HepG2 (cell line): Measurements from ENCODE around the gene HS2ST1. TPM values are rescaled to one million over a fixed set of nuclear protein-coding genes. Genes with fewer than 3 reads are reported as not detected.
"Not testable (repeated sequence)": the region's sequence is repeated elsewhere in the genome, so short reads cannot be mapped to it uniquely, and the experiment has no call there.

Experiments
- ATAC-seq: fragments of 200-7000 bp; cut with Tn5 transposase; 3 replicates; pipeline ENCODE4 v1.9.1; 2020; ENCODE audit warnings: mild to moderate bottlenecking, moderate library complexity
- BruUV-seq: library from RNA; stranded (reverse); fragments of 400-500 nt; replicated peaks from 2 replicates; lab custom pipeline; 2021; lab: Mats Ljungman, UMichigan
- CTCF ChIA-PET: fragments of 300-600 bp; formaldehyde crosslinking; extraction: SDS; loops from one replicate; lab custom pipeline; 2021; ENCODE audit warnings: low total read pairs, inconsistent platforms, low intra/inter-chr PET ratio; lab: Yijun Ruan, JAX
- POLR2A ChIA-PET: fragments of 350-600 bp; sonication (Branson Sonifier 250); formaldehyde crosslinking; loops from one replicate; lab custom pipeline; 2020; ENCODE audit warnings: antibody characterized with exemption, inconsistent platforms; lab: Yijun Ruan, JAX
- DNase-seq: peaks from one replicate; pipeline ENCODE4 v3.0.0-alpha.2; 2015; ENCODE audit warnings: low spot score
- FAIRE-seq: peaks from 3 replicates; lab custom pipeline; 2011; peaks lifted over from hg19 to GRCh38; lab: Jason Lieb, UNC
- H2AFZ ChIP-seq: one replicate; pipeline ENCODE4 v1.6.1; 2011; ENCODE audit warnings: low read length, inconsistent platforms
- H3K27ac ChIP-seq: fragments of 300-600 bp; 3 replicates; pipeline ENCODE4 v1.8.0; 2011; ENCODE audit warnings: mixed run types, mild to moderate bottlenecking, mixed read lengths, low read length, inconsistent platforms; ENCODE audit not compliant: insufficient read depth; ENCODE audit errors: extremely low read length
- H3K27me3 ChIP-seq, 2 experiments: fragments of 200-600 bp in 1 of 2; 2 replicates in 1 of 2; 3 replicates in 1 of 2; pipeline versions ENCODE4 v1.6.0 to v1.8.0; 2011; ENCODE audit warnings: low read length in 2 of 2, mild to moderate bottlenecking in 2 of 2, moderate library complexity in 2 of 2, inconsistent platforms in 1 of 2; ENCODE audit not compliant: insufficient read depth in 2 of 2, control insufficient read depth in 1 of 2
- H3K36me3 ChIP-seq, 2 experiments: fragments of 200-600 bp in 1 of 2; replicated peaks in 1 of 2; 2 replicates in 1 of 2; 3 replicates in 1 of 2; pipeline versions ENCODE4 v1.5.1 to v1.8.0; 2011; ENCODE audit warnings: low read length in 2 of 2, inconsistent platforms in 1 of 2; ENCODE audit not compliant: insufficient read depth in 2 of 2, control insufficient read depth in 1 of 2
- H3K4me1 ChIP-seq: 2 replicates; pipeline ENCODE4 v1.5.1; 2012; ENCODE audit warnings: low read length, inconsistent platforms; ENCODE audit not compliant: insufficient read depth
- H3K4me2 ChIP-seq: 2 replicates; pipeline ENCODE4 v1.6.0; 2011; ENCODE audit warnings: low read depth, low read length, inconsistent platforms
- H3K4me3 ChIP-seq, 3 experiments: fragments of 200-600 bp in 1 of 3; sonication (generic), shearing (Covaris generic) in 1 of 3; replicated peaks in 1 of 3; 2 replicates each; pipeline ENCODE4 v1.5.1; 2011 to 2016; ENCODE audit warnings: low read length in 3 of 3, inconsistent platforms in 2 of 3, low read depth in 2 of 3, mild to moderate bottlenecking in 2 of 3, control low read depth in 1 of 3, mixed read lengths in 1 of 3; ENCODE audit not compliant: insufficient read depth in 1 of 3
- H3K79me2 ChIP-seq: one replicate; pipeline ENCODE4 v1.6.1; 2011; ENCODE audit warnings: low read length, inconsistent platforms; ENCODE audit not compliant: insufficient read depth
- H3K9ac ChIP-seq: 2 replicates; pipeline ENCODE4 v1.6.0; 2011; ENCODE audit warnings: mild to moderate bottlenecking, low read depth, low read length, inconsistent platforms; ENCODE audit not compliant: insufficient read depth
- H3K9me3 ChIP-seq: 2 replicates; pipeline ENCODE4 v1.5.1; 2012; ENCODE audit warnings: mild to moderate bottlenecking, low read length
- H4K20me1 ChIP-seq: 2 replicates; pipeline ENCODE4 v1.6.0; 2011; ENCODE audit warnings: inconsistent platforms, mild to moderate bottlenecking, low read length, moderate library complexity; ENCODE audit not compliant: insufficient read depth
- ESRRA ChIP-seq: sonication (generic); formaldehyde crosslinking; IDR thresholded peaks from 2 replicates; pipeline ENCODE4 v1.5.1; 2020; ENCODE audit warnings: mild to moderate bottlenecking, low read depth, missing genetic modification reagents
- NFE2L1 ChIP-seq: sonication (generic); formaldehyde crosslinking; IDR thresholded peaks from 2 replicates; pipeline ENCODE4 v1.4.0; 2020; ENCODE audit warnings: missing genetic modification reagents, mild to moderate bottlenecking, borderline replicate concordance
- PITX1 ChIP-seq: sonication (generic); formaldehyde crosslinking; IDR thresholded peaks from 2 replicates; pipeline ENCODE4 v1.5.1; 2020; ENCODE audit warnings: mild to moderate bottlenecking, missing genetic modification reagents
- SMARCC2 ChIP-seq: fragments of 450-650 bp; IDR thresholded peaks from 2 replicates; pipeline ENCODE4 v1.6.1; 2017; ENCODE audit warnings: antibody characterized with exemption, mild to moderate bottlenecking
- ZNF121 ChIP-seq: sonication (generic); formaldehyde crosslinking; IDR thresholded peaks from 2 replicates; pipeline ENCODE4 v1.5.0; 2020; ENCODE audit warnings: mild to moderate bottlenecking, missing genetic modification reagents
- ZNF354B ChIP-seq: sonication (generic); formaldehyde crosslinking; IDR thresholded peaks from 2 replicates; pipeline ENCODE4 v1.8.0; 2022; ENCODE audit warnings: mild to moderate bottlenecking, missing genetic modification reagents
- WGBS: methylation state at CpG from one replicate; pipeline ENCODE4 v1.1.6; 2017; ENCODE audit warnings: low lambda C conversion rate; 5-methylcytosine and 5-hydroxymethylcytosine counted together
- in situ Hi-C: cut with HindIII; loops from 2 replicates; pipeline ENCODE4 v1.10.0; 2017; ENCODE audit warnings: low pct_unique_long_range_greater_than_20kb; ENCODE audit not compliant: extremely low pct_ligation_motif_present
- intact Hi-C: fragments of 100-400 bp; cut with micrococcal nuclease; formaldehyde crosslinking; loops from one replicate; pipeline ENCODE4 v1.10.0; 2022; ENCODE audit not compliant: unreplicated experiment
- polyA plus RNA-seq, 8 experiments: library from polyadenylated mRNA; depleted of rRNA in 3 of 8; stranded (reverse) in 7 of 8; unstranded in 1 of 8; fragments of >200 nt; fragmentation: Illumina TruSeq in 4 of 8; extraction: Trizol in 4 of 8; gene quantifications; 2 replicates each; pipeline versions ENCODE4 v1.2.1 to v1.2.3, GENCODE V29; 2011 to 2016; ENCODE audit warnings: low read depth in 4 of 8, missing spikeins in 1 of 8, mixed read lengths in 1 of 8; ENCODE audit not compliant: insufficient read depth in 1 of 8
- total RNA-seq, 5 experiments: library from RNA; depleted of rRNA; stranded (reverse); fragments of >200 nt; fragmentation: Illumina TruSeq; extraction: Trizol; gene quantifications; 2 replicates each; pipeline ENCODE4 v1.2.3, GENCODE V29; 2016; ENCODE audit warnings: low read depth in 1 of 5
- TF ChIP-seq, protein P1 (sequence below): sonication (generic); formaldehyde crosslinking; IDR thresholded peaks from 2 replicates; pipeline ENCODE4 v1.4.0; 2020; ENCODE audit warnings: mild to moderate bottlenecking, missing genetic modification reagents

The HS2ST1 gene
- total and polyA plus RNA-seq, 2 of the 13 experiments (the other 11 are each of a cell fraction or from before 2014, with no cell fraction given), result 22.1 to 58.7 TPM

DNA sequence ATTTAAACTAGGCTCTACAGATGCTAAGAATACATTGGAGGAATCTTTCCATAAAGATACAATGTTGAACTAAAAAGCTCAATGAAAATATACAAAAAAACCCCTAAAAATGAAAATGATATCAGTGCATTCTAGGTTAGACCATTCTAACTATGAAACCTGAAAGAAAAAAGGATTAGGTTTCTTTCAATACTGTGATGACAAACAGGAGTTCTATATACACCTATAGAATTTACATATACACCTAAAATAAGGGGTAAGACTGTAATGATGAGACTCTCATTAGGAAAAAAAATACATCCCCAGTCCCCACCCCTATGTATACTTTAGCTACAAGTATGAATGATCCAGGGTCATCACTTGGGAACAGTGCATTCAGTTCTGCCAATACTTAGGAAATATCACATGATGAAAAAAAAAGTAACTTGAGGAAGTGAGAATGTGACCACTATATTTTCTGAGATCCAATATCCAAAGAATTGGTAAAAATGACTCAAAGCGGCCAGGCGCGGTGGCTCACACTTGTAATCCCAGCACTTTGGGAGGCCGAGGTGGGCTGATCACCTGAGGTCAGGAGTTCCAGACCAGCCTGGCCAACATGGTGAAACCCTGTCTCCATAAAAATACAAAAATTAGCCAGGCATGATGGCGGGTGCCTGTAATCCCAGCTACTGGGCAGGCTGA lies 26.8 kb upstream of the HS2ST1 start (continued):
- TF ChIP-seq ZNF354B (CRISPR knock-in tag) (no peak), SMARCC2 (no peak), PITX1 (no peak), ZNF121 (CRISPR knock-in tag) (no peak), ESRRA (CRISPR knock-in tag) (no peak)
- TF ChIP-seq, protein P1, sequence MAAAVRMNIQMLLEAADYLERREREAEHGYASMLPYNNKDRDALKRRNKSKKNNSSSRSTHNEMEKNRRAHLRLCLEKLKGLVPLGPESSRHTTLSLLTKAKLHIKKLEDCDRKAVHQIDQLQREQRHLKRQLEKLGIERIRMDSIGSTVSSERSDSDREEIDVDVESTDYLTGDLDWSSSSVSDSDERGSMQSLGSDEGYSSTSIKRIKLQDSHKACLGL (CRISPR knock-in tag), result no peak

DNA sequence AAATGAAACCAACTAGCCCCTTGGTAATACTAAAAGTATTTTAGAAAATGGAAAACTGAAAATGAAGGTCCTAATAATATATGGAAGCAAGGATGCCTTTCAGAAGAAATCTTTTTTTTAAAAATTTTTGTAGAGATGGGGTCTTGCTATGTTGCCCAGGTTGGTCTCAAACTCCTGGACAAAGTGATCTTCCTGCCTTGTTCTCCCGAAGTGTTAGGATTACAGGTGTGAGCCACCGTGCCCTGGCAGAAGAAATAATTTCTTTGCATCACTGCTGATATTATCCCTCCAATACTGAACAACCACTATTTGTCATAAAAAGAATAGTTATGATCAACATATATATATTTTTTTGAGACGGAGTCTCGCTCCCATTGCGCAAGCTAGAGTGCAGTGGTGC lies 26.1 kb upstream of the HS2ST1 start:
- Histone ChIP-seq H3K36me3 (peaks cover 2 to 16% of the 10 kb centered on the region in 2 experiments; a peak in 4 of 5 replicates), H4K20me1 (no peaks in the 10 kb centered on the region), H3K9ac (no peak overlapping the region), H2AFZ (no peak overlapping the region), H3K27ac (no peak overlapping the region)
- FAIRE-seq, result no peak
- in situ Hi-C loops, result no loop called here
- POLR2A ChIA-PET, result no interaction called here
- no peak for TF ChIP-seq NFE2L1 (CRISPR knock-in tag)
- 0 out of 2 replicates have a peak, but pooled peaks have one; percentile 18 for TF ChIP-seq ZNF121 (CRISPR knock-in tag)
- TF ChIP-seq, all 625 proteins: peak for 1
- H3K9me3 ChIP-seq, result no peaks in the 10 kb centered on the region
- no peak overlapping the region for H3K4me3 ChIP-seq
- H3K4me1 ChIP-seq, result no peaks in the 10 kb centered on the region
- 98% methylated on average over 5 of the region's 5 CpGs for WGBS
- no TSS peak for BruUV-seq
- CTCF ChIA-PET, result no interaction called here
- ATAC-seq, result no peak
- no peaks in the 10 kb centered on the region for H3K27me3 ChIP-seq
- no peak overlapping the region for H3K4me2 ChIP-seq
- no peaks in the 10 kb centered on the region for H3K79me2 ChIP-seq
- intact Hi-C loops, result no loop called here
- no peak for DNase-seq

DNA sequence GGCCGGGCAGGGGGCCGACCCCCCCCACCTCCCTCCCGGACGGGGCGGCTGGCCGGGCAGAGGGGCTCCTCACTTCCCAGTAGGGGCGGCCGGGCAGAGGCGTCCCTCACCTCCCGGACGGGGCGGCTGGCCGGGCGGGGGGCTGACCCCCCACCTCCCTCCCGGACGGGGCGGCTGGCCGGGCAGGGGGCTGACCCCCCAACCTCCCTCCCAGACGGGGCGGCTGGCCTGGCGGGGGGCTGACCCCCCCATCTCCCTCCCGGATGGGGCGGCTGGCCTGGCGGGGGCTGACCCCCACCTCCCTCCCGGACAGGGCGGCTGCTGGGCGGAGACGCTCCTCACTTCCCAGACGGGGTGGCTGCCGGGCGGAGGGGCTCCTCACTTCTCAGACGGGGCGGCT lies 15.0 kb upstream of the HS2ST1 start:
- H4K20me1 ChIP-seq, POLR2A ChIA-PET, intact Hi-C loops, H3K4me3 ChIP-seq, BruUV-seq, in situ Hi-C loops, H3K27ac ChIP-seq, H3K9me3 ChIP-seq, H3K9ac ChIP-seq, DNase-seq, CTCF ChIA-PET, ATAC-seq, H3K27me3 ChIP-seq, FAIRE-seq, H3K4me1 ChIP-seq, H3K4me2 ChIP-seq, H2AFZ ChIP-seq: not testable (repeated sequence)
- Histone ChIP-seq H3K79me2 (peaks cover 37% of the 10 kb centered on the region), H3K36me3 (peaks cover 7 to 30% of the 10 kb centered on the region in 2 experiments)
- WGBS, result no CpG with 5 or more reads among the region's 33 CpGs
